ENCODE measurements around the gene CELF6.

The CELF6 gene

DNA sequence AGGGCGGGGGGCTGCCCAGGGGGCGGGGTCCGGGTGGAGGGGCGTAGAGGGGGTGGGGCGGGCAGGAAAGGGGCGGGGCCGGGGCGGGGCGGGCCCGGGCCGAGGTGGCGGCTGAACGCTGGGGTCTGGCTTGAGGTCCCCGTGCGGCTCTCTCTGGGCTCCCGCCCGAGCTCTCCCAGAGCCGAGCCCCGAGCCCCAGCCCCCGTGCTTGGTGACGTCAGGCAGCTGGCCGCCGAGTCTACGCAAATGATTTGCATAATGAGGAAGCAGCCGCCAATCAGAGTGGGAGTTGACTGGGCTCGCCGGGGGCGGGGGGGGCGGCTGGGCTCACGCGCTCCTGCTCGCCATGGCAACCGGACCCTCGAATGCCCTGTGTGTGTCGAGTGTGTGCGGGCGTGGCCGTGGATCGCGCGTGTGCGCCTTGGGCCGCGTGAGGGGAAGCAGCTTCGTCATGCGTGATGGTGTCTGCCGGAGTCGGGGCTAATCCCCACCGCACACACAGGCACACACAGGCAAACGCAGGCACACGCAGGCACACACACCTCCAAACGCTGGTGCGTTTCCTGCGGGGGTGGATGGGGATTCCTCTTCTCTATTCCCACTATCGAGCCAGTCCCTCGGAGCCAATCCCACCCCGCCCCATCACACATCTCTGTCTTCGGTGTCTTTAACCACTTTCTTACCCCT is at the start of gene CELF6:
Gene CELF6 (minus strand): TSS at position 173 of the 687 bp plus-strand sequence. CDS start 283 bp downstream, outside the sequence.
- DNase-seq (ENCODE audit: low read depth in 2 of 2): peak; percentile 33 to 45

DNA sequence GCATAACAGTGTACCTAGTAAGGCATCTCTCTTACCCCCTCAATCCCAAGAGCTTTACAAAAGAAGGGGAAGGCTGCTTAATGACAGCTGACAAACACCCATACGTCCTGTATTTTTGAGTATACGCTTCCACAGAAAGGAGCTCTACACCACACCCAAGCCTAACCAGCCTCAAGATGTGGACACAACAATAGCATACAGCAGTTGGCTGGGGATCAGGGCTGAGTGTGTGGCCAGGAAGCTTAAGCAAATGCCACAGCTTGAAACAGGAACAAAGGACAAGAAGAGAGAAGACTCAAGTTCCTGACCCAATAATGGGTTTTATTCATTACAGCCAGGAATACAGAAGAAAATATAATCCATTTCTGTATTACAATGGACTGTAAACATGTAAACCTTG is 48.9 kb upstream of the CELF6 start:
- DNase-seq (ENCODE audit: low read depth in 2 of 2): no peak

DNA sequence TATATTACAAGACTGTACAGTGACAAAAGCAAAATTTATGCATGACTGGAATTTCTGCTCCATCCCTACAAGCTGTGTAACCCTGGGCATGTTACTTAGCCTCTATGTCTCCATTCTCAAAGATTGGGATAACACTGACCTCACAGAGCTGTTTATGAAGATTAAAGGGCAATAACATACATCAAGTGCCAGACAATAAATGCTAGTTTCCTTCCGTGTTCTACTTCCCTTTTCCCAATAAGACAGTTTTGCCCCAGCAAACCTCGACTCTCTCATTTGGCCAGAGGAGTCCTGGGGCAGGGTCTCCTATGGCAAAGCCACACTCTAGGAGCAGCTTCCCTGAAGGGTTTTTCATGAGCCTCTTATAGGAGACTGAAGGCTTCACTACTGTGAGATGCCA is 48.4 kb upstream of the CELF6 start:
- no peak for DNase-seq (ENCODE audit: low read depth in 2 of 2)

DNA sequence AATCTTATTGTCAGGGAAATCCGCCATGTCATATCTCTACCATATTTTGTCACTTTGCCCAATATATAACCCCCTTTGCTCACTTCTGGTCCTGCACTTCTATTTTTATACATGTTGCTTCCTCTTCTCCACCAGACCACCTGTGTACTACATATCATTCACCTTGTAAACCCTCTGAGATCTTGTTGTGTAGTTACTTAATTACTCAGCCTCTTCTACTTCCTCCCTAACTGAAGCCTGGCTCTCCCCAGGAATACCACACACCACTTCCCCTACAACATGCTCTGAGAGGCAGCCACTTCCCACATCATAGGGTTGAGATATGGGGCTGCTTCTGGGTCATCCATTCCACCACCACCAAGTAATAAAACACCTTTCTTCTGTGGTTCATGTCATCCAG is 45.9 kb upstream of the CELF6 start:
- DNase-seq (ENCODE audit: low read depth in 2 of 2): no peak

DNA sequence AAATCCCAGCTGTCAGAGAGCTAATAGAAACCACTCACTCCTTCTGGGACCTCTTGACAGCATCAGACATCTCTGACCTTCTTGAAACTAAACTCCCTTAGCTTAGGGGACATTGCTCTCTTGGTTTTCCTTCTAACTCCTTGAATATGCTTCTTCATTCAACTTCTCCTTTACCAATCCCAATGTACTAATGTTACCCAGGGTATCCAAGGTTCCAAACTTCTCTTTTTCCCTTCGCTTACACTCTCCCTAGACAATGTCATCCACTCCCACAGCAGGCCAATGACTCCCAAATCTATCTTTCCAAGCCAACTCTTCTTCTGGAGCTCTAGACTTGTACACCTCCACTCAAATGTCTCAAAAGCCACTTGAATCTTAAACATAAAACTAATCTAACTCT is 41.2 kb upstream of the CELF6 start:
- no peak for DNase-seq (ENCODE audit: low read depth in 2 of 2)

DNA sequence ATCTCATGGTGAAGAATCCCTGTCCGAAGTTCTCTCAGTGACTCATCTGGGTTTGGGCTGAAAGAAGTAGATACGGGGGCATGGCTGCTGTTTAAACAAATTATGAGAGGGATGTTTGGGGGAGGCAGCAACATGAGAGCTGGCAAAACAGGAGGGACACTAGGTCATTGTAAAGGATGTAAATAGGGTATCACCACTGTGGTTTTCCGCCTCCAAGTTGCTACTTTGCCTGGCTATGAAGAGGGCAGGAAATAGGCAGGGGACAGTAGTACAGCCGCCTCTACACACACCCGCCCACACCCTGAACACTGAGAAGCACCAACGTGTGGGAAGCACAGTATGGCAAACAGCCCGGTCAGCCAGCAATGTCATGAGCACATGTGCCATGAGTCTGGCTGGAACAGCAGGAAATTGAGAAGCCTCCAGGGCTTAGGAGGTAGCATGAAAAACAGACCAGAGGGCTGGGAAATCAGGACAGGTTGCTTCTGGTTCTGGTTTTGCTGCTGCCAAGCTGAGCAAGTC is 38.8 kb upstream of the CELF6 start:
- no peak for DNase-seq (ENCODE audit: low read depth in 2 of 2)

DNA sequence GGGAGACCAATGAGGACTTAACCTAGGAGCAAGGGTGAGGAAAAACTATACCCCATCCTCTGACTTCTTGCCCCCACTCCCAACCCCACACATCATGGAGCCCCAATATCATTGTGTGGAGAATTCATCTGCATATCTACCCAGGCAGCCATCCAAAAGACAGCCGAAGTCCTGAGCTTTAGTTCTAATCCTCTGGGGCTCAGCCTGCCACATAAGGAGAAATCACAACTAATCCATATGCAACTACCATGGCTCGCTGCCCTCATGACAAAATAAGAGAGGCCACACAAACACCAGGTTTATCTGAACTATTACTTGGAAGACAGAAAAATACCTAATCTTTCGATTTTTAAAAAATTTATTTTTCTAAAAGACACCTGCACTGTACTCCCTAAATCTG is 38.2 kb upstream of the CELF6 start:
- DNase-seq (ENCODE audit: low read depth in 2 of 2): no peak

DNA sequence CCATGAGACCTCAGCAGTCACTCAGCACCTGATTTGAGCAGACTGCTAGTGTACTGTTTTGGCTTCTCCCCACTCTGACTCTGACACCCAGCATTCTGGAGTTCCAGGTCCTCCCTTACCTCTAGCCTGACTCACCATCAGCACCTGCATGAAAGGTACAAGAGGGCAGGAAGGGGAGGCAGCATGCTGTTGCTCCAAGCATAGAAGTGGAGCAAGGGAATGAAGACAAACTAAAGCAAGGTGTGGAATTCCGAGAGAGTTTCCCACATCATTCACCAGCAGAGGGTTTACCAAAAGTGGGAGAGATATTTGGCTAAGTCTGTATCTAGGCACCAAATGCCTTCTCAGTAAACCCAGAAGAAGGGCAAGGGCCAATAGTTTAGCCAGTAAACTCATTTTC is 34.5 kb upstream of the CELF6 start:
- no peak for DNase-seq (ENCODE audit: low read depth in 2 of 2)

DNA sequence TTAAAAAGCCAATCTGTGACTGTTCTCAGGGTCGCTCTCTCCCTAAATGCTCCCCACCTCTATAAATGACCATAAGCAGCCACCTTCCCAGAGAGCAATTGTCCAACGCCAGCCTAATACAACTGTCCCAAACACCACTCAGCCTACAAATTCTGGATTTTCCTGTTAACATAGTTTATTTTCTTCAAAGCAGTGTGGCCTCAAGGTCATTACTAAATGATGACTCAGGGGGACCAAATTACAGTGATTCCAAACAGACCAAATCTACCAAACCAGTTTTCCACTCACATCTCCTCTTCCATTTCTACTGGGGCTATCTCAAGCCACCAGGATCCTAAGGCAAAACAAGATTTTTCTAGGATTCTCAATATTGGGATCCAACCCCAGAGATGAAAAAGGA is 33.3 kb upstream of the CELF6 start:
- DNase-seq (ENCODE audit: low read depth in 2 of 2): no peak

DNA sequence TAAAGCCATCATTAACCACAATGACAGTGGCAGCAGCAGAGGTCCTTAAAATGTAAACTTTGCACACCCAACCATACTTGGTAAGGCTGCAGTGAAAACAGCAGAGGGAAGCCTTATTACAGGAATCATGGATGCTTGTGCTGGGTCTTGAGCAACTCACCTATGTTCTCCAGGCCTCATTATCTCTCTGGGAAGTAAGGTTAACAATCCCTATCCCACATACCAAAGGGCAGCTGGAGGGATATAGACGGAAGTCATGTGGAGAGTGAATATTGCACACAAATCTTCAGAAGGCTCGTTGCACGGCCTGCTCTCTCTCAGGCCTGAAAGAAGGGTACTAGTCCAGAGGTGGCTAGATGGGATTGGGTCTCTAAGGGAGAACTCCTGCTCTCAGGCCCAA is 25.8 kb upstream of the CELF6 start:
- DNase-seq (ENCODE audit: low read depth in 2 of 2): no peak

DNA sequence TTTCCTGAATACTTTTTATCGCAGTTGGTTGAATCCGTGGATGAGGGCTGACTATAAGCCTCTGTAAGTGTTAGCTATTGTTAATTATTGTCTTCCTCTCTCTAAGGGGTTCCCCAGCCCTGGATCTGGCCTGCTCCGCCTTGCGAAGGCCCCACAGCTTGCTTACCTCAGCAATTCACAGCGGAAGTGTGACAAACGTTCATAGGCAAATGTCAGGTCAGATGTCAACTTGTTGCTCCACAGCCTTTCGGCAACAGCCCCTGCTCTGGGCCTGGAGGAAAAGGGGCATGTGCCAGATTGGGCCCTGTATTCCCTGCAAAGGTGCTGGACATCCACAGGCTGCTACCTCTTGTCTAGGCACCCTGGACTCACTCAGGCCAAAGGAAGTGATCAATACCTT is 25.3 kb upstream of the CELF6 start:
- DNase-seq (ENCODE audit: low read depth in 2 of 2): no peak

DNA sequence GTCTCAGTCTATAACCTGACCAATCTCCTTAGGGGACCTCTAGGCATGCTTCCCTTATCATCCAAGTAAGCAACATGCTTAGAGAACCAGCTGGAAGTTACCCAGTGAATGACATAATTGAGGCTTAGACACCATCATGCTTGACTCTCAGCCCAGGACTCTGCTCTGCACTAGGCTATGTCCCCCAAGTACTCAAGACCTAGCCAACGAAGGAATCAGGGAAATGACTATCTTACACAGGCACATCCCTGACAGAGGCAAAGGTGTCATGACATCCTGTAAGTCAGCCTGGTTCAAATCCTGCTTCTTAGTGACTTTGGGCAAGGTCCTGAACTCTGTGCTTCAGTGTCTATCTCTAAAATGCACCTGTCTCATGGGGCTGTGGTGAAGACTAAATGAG is 24.6 kb upstream of the CELF6 start:
- no peak for DNase-seq (ENCODE audit: low read depth in 2 of 2)

DNA sequence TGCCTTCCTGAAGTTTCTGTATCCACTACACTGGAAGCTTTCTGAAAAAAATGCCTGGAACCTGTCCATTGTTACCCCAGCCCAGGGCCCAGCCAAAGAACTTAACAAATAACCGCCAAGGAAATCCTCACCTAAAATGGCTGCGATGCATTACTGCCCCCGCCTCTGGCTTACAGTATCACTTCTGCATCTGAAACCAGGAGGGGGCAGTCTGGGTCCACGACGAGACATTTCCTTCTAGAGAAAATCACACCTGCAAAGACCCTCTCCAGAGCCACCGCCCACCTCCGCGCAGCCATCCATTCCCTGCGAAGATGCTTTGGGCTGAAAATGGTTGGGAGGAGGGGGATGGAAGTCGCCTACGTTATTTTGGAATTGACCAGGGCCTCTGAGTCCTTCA is 22.4 kb upstream of the CELF6 start:
- no peak for DNase-seq (ENCODE audit: low read depth in 2 of 2)

DNA sequence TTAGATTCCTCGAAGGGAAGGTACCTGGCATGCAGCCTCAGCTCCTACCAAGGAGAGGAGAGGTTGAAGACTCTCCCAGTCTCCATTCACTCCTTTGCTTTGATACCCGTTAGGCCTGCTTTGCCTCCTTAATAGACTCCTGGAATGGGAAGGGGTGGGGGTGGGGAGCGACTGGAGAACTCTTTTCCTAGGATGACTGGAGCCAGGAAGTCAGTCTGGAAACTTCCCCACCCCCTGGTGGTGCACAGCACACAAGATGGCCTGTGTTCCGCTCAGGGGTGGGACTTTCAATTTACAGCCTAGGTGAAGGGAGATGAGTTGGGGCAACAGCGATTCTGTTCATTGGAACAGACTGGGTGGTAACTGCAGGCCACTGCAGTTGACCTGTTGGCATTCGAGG is 21.4 kb upstream of the CELF6 start:
- no peak for DNase-seq (ENCODE audit: low read depth in 2 of 2)

DNA sequence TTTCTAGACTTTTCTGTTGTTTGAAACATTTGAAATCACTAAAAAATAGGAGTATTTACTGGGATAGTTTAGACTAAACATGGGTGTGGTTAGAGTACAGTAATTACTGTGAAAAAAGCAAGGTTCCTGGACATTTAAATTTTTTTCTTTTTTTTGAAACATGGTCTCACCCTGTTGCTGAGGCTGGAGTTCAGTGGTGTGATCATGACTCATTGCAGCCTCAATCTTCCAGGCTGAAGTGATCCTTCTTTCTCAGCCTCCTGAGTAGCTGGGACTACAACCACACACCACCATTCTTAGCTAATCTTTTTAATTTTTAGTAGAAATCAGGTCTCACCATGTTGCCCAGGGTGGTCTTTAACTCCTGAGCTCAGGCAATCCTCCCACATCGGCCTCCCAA is 20.4 kb upstream of the CELF6 start:
- DNase-seq (ENCODE audit: low read depth in 2 of 2): no peak

DNA sequence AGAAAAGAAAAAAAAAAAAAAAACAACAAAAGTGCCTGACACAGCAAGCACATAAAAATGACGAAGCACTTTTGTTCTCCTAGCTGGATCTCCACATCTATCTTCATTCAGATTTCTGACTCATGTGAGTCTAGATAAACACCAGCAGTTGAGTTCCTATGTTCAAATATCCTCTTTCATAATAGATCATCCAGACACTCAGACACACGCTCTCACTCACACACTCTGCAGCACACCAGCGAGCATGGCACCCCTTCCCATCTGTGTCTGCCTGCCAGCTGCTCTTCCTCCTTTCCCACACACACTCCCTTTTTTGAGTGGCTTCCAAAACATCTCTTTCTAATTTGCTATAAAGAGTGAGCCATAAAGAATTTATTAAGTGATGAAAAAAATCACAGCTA is 19.8 kb upstream of the CELF6 start:
- peak; percentile 97 for DNase-seq (ENCODE audit: low read depth in 2 of 2)

DNA sequence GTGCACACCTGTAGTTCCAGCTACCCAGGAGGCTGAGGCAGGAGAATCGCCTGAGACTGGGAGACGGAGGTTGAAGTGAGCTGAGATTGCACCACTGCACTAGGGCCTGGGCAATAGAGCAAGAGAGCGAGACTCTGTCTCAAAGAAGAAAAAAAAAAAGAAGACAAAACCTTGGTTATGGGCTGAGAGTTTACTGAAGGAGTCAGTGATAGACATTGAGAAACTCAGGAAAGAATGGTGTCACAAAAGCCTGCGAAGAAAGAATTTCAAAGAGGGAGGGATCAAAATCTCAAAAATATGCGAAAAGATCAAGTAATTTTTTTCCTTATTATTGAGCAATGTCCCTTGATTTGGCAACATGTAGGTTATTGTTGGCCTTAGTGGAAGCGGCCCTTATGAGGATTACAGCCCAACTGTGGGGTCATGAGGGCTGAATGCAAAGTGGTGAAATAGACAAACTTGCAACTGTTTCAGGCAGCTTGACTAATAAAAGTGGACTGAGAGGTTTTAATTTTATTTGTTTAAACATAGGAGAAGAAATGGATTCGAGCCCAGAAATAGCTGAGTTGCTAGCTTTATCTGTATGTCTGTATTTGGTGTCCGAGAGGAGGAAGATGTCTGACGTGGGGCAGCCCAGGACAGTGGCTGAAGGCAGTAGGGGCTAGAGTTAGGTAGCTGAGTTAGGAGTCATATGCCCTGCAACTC is 18.8 kb upstream of the CELF6 start:
- peak; percentile 54 to 56 for DNase-seq (ENCODE audit: low read depth in 2 of 2)

DNA sequence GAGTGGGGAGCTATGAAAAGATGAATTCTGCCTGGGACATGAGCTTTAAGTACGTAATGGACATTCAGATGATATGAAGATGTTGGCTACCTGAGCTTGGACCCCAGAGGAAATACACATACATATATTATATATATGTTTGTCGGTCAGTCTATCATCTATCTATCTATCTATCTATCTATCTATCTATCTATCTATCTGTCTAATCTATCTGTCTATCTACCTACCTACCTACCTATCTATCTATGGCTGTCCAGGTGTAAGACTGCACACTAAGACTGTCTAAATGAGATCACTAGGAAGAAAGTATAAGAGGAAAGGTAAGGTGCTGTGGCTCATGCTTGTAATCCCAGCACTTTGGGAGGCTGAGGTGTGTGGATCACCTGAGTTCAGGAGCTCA is 18.2 kb upstream of the CELF6 start:
- no peak for DNase-seq (ENCODE audit: low read depth in 2 of 2)

DNA sequence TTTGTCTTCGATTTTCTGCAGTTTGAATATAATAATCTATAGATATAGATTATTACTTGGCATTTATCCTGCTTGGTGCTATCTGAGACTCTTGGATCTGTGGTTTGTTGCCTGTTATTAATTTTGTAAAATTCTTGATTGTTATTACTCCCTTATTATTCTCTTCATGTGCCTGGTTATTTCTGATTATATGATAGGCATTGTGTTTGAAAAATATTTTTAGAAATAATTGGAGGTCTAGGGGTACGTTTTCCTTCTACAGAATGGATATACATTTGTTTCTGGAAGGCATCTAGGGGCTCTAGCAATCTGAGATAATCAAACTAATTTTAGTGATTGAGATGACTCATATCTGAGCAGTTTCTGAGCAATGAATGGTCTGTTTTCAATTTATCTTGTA is 14.9 kb upstream of the CELF6 start:
- DNase-seq (ENCODE audit: low read depth in 2 of 2): no peak

DNA sequence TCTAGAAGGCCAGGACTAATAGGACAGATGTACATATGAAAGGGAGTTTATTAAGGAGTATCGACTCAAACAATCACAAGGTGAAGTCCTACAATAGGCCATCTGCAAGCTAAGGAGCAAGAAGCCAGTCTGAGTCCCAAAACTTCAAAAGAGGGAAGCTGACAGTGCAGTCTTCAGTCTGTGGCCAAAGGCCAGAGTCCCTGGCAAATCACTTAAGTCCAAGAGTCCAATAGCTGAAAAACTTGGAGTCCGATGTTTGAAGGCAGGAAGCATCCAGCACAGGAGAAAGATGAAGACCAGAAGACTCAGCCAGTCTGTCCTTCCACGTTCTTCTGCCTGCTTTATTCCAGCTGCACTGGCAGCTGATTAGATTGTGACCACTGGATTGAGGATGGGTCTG is 11.1 kb upstream of the CELF6 start:
- no peak for DNase-seq (ENCODE audit: low read depth in 2 of 2)

DNA sequence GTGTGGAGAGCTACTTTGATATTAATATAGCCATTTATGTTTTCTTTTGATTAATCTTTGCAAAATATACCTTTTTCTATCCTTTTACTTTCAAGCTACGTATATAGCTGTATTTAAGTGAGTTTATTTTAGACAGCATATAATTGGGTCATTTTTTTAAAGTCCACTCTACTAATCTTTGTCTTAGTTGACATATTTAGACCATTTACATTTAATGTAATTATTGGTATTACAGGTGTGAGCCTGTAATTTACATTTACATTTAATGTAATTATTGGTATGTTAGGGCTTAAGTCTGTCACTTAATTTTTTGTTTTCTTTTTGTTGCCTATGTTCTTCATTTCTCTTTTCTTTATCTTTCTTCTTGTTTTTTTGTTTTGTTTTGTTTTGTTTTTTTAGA is 3.8 kb upstream of the CELF6 start:
- DNase-seq (ENCODE audit: low read depth in 2 of 2): no peak

DNA sequence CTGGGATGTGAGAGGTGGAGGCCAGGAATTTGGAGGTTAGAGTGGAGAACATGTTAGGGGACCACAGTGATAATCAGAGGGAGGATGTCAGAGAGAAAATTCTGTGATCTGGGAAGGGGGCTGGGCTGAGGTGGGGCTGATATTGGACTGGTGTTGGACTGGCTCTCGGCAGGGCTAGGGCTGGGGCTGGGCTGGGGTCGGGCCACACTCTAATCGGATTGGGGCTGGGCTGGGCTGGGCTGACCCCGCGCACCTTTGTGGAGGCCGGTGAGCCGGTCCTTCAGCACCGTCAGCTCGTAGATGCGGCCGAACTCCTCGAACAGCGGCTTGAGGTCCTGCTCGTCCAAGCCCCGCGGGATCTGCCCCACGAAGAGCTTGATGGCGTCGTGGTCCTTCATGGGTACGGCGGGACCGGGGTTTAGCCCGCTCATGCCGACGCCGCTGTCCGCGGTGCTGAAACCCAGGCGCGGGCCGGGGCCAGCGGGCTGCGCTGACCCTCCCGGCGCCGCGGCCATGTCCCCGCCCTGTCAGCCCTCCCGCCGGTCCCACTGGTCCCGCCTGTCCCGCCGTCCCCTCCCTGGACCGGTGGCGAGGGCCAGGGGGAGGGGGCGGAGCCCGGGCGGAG is 485 bp downstream of the CELF6 start:
- DNase-seq (ENCODE audit: low read depth in 2 of 2): no peak

DNA sequence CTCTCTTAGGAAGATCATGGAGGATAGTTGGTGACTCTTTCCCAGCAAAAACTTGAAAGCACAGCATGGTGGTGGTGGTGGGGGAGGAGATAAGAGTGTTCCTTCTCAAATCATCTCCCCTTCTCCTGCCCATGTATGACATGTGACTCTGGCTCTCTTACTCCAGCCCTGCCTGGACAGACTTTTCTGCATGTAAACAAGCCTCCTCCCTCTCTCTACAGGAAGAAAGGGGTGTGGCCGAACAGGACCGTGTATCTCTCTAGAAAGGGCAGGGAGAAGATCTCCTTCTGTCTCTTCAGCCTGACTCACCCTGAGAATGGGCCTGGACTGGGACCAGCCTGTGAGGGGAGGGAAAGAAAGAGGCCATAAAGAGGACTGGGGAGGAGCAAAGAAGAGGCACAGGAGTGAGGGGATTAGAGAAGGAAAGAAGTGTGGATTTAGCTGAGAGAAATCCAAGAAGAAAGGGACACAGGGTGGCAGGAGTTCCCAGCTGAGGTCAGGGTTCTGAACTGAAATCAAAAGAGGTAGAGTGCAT is 1.5 kb downstream of the CELF6 start:
- DNase-seq (ENCODE audit: low read depth in 2 of 2): no peak
